ENCODE measurements around the gene DLG2.
"Not testable (repeated sequence)": the region's sequence is repeated elsewhere in the genome, so short reads cannot be mapped to it uniquely, and the experiment has no call there.

DNA sequence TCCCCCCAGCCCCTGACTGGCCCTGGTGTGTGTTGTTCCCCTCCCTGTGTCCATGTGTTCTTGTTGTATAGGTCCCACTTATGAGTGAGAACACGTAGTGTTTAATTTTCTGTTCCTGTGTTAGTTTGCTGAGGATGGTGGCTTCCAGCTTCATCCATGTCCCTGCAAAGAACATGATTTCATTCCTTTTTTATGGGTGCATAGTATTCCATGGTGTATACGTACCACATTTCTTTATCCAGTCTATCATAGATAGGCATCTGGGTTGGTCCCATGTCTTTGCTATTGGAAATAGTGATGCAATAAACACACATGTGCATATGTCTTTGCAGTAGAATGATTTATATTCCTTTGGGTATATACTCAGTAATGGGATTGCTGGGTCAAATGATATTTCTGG is 1895.9 kb downstream of the DLG2 start:
- TF ChIP-seq, protein P1, sequence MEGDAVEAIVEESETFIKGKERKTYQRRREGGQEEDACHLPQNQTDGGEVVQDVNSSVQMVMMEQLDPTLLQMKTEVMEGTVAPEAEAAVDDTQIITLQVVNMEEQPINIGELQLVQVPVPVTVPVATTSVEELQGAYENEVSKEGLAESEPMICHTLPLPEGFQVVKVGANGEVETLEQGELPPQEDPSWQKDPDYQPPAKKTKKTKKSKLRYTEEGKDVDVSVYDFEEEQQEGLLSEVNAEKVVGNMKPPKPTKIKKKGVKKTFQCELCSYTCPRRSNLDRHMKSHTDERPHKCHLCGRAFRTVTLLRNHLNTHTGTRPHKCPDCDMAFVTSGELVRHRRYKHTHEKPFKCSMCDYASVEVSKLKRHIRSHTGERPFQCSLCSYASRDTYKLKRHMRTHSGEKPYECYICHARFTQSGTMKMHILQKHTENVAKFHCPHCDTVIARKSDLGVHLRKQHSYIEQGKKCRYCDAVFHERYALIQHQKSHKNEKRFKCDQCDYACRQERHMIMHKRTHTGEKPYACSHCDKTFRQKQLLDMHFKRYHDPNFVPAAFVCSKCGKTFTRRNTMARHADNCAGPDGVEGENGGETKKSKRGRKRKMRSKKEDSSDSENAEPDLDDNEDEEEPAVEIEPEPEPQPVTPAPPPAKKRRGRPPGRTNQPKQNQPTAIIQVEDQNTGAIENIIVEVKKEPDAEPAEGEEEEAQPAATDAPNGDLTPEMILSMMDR (conservative IDR thresholded peaks at IDR 0.05 in 1 of 2, IDR thresholded peaks at IDR 0.05 in 1 of 2; ENCODE audit: extremely low read depth in 1 of 2, insufficient read depth in 1 of 2, low read depth in 1 of 2, low read length in 2 of 2): not testable (repeated sequence)
- not testable (repeated sequence) for TF ChIP-seq EZH2 (IDR thresholded peaks at IDR 0.05; ENCODE audit: borderline replicate concordance, low read length)
